ENCODE data around the gene CRISP1.
"Not testable (repeated sequence)": the region's sequence is repeated elsewhere in the genome, so short reads cannot be mapped to it uniquely, and the experiment has no call there.

DNA sequence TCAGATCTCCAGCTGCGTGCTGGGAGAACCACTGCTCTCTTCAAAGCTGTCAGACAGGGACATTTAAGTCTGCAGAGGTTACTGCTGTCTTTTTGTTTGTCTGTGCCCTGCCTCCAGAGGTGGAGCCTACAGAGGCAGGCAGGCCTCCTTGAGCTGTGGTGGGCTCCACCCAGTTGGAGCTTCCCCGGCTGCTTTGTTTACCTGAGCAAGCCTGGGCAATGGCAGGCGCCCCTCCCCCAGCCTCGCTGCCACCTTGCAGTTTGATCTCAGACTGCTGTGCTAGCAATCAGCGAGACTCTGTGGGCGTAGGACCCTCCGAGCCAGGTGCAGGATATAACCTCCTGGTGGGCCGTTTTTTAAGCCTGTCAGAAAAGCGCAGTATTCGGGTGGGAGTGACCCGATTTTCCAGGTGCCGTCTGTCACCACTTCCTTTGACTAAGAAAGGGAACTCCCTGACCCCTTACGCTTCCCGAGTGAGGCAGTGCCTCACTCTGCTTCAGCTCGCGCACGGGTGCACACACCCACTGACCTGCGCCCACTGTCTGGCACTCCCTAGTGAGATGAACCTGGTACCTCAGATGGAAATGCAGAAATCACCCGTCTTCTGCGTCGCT lies 69.4 kb downstream of the CRISP1 start:
- not testable (repeated sequence) for TF ChIP-seq ZFP30, ZFP3, ZNF70 (CRISPR knock-in tag; IDR thresholded peaks at IDR 0.05)
